ENCODE results near the gene PRKAG2. TPM values are rescaled to one million over a fixed set of nuclear protein-coding genes. Genes with fewer than 3 reads are reported as not detected.

The PRKAG2 gene
- total and polyA plus RNA-seq, 8 donors = 19.9 to 302 (median 60.9) TPM

DNA sequence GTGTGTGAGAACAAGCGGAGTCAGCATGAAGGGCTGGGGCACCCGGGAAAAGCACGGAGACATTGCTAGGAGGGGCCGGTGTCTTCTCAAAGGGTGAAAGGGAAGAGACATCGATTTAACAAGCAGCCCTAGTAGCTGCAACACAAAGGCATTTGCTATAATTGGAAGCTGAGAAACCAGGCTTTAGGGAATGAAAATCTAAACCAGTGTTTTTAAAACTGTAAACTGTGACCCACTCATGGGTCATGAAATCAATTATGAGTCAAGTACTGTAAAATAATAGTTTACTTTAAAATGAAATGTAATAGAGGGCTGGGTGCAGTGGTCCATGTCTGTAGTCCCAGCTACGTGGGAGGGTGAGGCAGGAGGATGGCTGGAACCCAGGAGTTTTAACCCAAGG is 228.5 kb downstream of the PRKAG2 start:
- Histone ChIP-seq H3K4me1 (peaks cover 0 to 25% (median 16%) of the 10 kb centered on the region in 4 donors), H3K27ac (no peak overlapping the region), H3K9me3 (peaks cover 0 to 5% (median 0%) of the 10 kb centered on the region in 4 donors), H3K27me3 (no peaks in the 10 kb centered on the region), H3K36me3 (no peaks in the 10 kb centered on the region), H3K4me3 (no peak overlapping the region)
- no peak for DNase-seq
- intact Hi-C loops (cut with DNase I; ENCODE audit: low total_unique reads) = no loop called here
- WGBS, 5 donors = 76 to 88% (median 85%) methylated on average over 6 of the region's 6 CpGs
- no peak for TF ChIP-seq POLR2AphosphoS5 (IDR thresholded peaks at IDR 0.05)
- no peak for TF ChIP-seq POLR2A (IDR thresholded peaks at IDR 0.05)
- no peak for TF ChIP-seq CTCF (IDR thresholded peaks at IDR 0.05)
- TF ChIP-seq EP300 (IDR thresholded peaks at IDR 0.05) = no peak

- no peak overlapping the region for H3K4me3 ChIP-seq
- DNase-seq = no peak
- no peak overlapping the region for H3K27ac ChIP-seq
- intact Hi-C loops (cut with DNase I; ENCODE audit: low total_unique reads) = no loop called here
- WGBS, 5 donors = 70 to 80% (median 73%) methylated on average over 3 of the region's 3 CpGs
- H3K4me1 ChIP-seq = peaks cover 0 to 25% (median 16%) of the 10 kb centered on the region in 4 donors
- no peaks in the 10 kb centered on the region for H3K36me3 ChIP-seq
- TF ChIP-seq POLR2AphosphoS5 (IDR thresholded peaks at IDR 0.05) = no peak
- no peak for TF ChIP-seq POLR2A (IDR thresholded peaks at IDR 0.05)
- TF ChIP-seq EP300 (IDR thresholded peaks at IDR 0.05) = no peak
- no peak for TF ChIP-seq CTCF (IDR thresholded peaks at IDR 0.05)
- H3K9me3 ChIP-seq = peaks cover 0 to 5% (median 0%) of the 10 kb centered on the region in 4 donors
- no peaks in the 10 kb centered on the region for H3K27me3 ChIP-seq
Measured at GRCh38 chr7:151647874-151648273, 229.0 kb downstream of the PRKAG2 start.

DNA sequence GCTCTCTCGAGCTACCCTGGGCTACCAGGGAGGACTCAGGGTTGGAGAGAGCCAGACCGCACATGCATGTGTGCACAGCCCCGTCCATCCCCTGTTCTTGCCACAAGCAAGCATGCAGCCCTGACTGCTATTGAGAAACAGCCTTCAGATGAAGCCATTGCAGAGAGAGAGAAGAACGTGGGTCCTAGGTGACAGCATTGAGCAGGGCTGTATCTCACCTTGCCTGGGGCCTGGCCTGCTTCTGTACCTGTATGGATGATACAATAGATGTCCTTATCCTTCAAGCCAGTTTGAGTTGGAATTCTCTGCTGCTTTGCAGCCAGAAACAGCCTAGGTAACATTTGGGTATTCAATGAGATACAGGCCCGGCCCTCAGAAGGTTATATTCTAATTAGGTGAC is 229.9 kb downstream of the PRKAG2 start:
- H3K36me3 ChIP-seq = no peaks in the 10 kb centered on the region
- 88 to 95% (median 89%) methylated on average over 5 of the region's 5 CpGs for WGBS, 5 donors
- intact Hi-C loops (cut with DNase I; ENCODE audit: low total_unique reads) = no loop called here
- no peak overlapping the region for H3K27ac ChIP-seq
- no peak for DNase-seq
- no peak for TF ChIP-seq EP300 (IDR thresholded peaks at IDR 0.05)
- no peak for TF ChIP-seq POLR2AphosphoS5 (IDR thresholded peaks at IDR 0.05)
- TF ChIP-seq POLR2A (IDR thresholded peaks at IDR 0.05) = no peak
- TF ChIP-seq CTCF (IDR thresholded peaks at IDR 0.05) = no peak
- peaks cover 0 to 5% (median 0%) of the 10 kb centered on the region in 4 donors for H3K9me3 ChIP-seq
- no peak overlapping the region for H3K4me3 ChIP-seq
- peaks cover 0 to 22% (median 16%) of the 10 kb centered on the region in 4 donors for H3K4me1 ChIP-seq
- no peaks in the 10 kb centered on the region for H3K27me3 ChIP-seq

DNA sequence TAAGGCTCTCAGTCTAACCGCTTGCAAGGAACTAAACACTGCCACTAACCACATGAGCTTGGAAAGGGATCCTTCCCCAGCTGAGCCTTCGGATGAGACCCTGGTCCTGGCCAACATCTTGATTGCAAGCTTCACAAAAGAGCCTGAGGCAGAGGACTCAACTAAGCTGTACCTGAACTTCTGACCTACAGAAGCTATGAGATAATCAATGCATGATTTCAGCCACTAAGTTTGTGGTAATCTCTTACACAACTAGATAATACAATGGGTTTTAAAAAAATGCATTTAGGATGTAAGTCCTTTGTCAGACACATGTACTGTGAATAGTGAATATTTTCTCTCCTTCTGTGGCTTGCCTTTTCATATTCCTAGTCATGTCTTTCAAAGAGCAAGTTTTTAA is 231.6 kb downstream of the PRKAG2 start:
- DNase-seq = no peak
- no peak overlapping the region for H3K27ac ChIP-seq
- H3K4me1 ChIP-seq = peaks cover 0 to 10% (median 3%) of the 10 kb centered on the region in 4 donors
- H3K27me3 ChIP-seq = no peaks in the 10 kb centered on the region
- WGBS, 5 donors = 94 to 100% (median 98%) methylated on average over 2 of the region's 2 CpGs
- H3K4me3 ChIP-seq = no peak overlapping the region
- H3K36me3 ChIP-seq = no peaks in the 10 kb centered on the region
- TF ChIP-seq POLR2AphosphoS5 (IDR thresholded peaks at IDR 0.05) (no peak), CTCF (IDR thresholded peaks at IDR 0.05) (no peak), EP300 (IDR thresholded peaks at IDR 0.05) (no peak), POLR2A (IDR thresholded peaks at IDR 0.05) (no peak)
- intact Hi-C loops (cut with DNase I; ENCODE audit: low total_unique reads) = no loop called here
- peaks cover 0 to 5% (median 0%) of the 10 kb centered on the region in 4 donors for H3K9me3 ChIP-seq
